Measurements from ENCODE around the gene IL1R2. TPM values are rescaled to one million over a fixed set of nuclear protein-coding genes. Genes with fewer than 3 reads are reported as not detected.

The IL1R2 gene
- total and polyA plus RNA-seq, 2 of the 13 experiments (the other 11 are each of a cell fraction or from before 2014, with no cell fraction given) = 3.6 to 7.3 TPM

- WGBS (ENCODE audit: low lambda C conversion rate) = 91% methylated on average over 6 of the region's 6 CpGs
- Histone ChIP-seq H3K27me3 (ENCODE audit: control insufficient read depth in 1 of 2, insufficient read depth in 2 of 2, low read length in 2 of 2) (no peaks in the 10 kb centered on the region), H3K27ac (ENCODE audit: extremely low read length, insufficient read depth, low read length) (no peak overlapping the region), H3K79me2 (ENCODE audit: insufficient read depth, low read length) (no peaks in the 10 kb centered on the region), H2AFZ (ENCODE audit: low read length) (no peak overlapping the region), H4K20me1 (ENCODE audit: insufficient read depth, low read length) (no peaks in the 10 kb centered on the region), H3K4me1 (ENCODE audit: insufficient read depth, low read length) (peaks cover 11% of the 10 kb centered on the region), H3K36me3 (replicated peaks in 1 of 2; ENCODE audit: control insufficient read depth in 1 of 2, insufficient read depth in 2 of 2, low read length in 2 of 2) (no peaks in the 10 kb centered on the region), H3K9ac (ENCODE audit: insufficient read depth, low read depth, low read length) (no peak overlapping the region), H3K4me2 (ENCODE audit: low read depth, low read length) (no peak overlapping the region), H3K4me3 (replicated peaks in 1 of 3; ENCODE audit: insufficient read depth in 1 of 3, low read depth in 2 of 3, low read length in 3 of 3) (no peak overlapping the region), H3K9me3 (ENCODE audit: low read length) (peaks cover 5% of the 10 kb centered on the region; the same call in 1 of the 2 replicates)
- no peak for ATAC-seq
- CTCF ChIA-PET (ENCODE audit: low intra/inter-chr PET ratio, low total read pairs) = no interaction called here
- intact Hi-C loops (cut with micrococcal nuclease; ENCODE audit: unreplicated experiment) = no loop called here
- POLR2A ChIA-PET = no interaction called here
- DNase-seq (ENCODE audit: low spot score) = no peak
- TF ChIP-seq ZNF552 (CRISPR knock-in tag; IDR thresholded peaks at IDR 0.05; ENCODE audit: borderline replicate concordance) = no peak
- no peak for TF ChIP-seq ZNF768 (CRISPR knock-in tag; IDR thresholded peaks at IDR 0.05)
- BruUV-seq (replicated peaks) = no TSS peak
- in situ Hi-C loops (cut with HindIII; ENCODE audit: extremely low pct_ligation_motif_present, low pct_unique_long_range_greater_than_20kb) = no loop called here
- no peak for FAIRE-seq
These were observed 19.1 kb downstream of the IL1R2 start for GRCh38 chr2:102010902-102011301.

- ChIA-PET POLR2A (no interaction called here), CTCF (ENCODE audit: low intra/inter-chr PET ratio, low total read pairs) (no interaction called here)
- intact Hi-C loops (cut with micrococcal nuclease; ENCODE audit: unreplicated experiment) = no loop called here
- Histone ChIP-seq H3K9ac (ENCODE audit: insufficient read depth, low read depth, low read length) (no peak overlapping the region), H3K27me3 (ENCODE audit: control insufficient read depth in 1 of 2, insufficient read depth in 2 of 2, low read length in 2 of 2) (no peaks in the 10 kb centered on the region), H2AFZ (ENCODE audit: low read length) (no peak overlapping the region), H3K9me3 (ENCODE audit: low read length) (peaks cover 5% of the 10 kb centered on the region; the same call in 1 of the 2 replicates), H4K20me1 (ENCODE audit: insufficient read depth, low read length) (no peaks in the 10 kb centered on the region), H3K27ac (ENCODE audit: extremely low read length, insufficient read depth, low read length) (no peak overlapping the region), H3K4me1 (ENCODE audit: insufficient read depth, low read length) (no peaks in the 10 kb centered on the region), H3K4me3 (replicated peaks in 1 of 3; ENCODE audit: insufficient read depth in 1 of 3, low read depth in 2 of 3, low read length in 3 of 3) (no peak overlapping the region), H3K4me2 (ENCODE audit: low read depth, low read length) (no peak overlapping the region), H3K79me2 (ENCODE audit: insufficient read depth, low read length) (no peaks in the 10 kb centered on the region), H3K36me3 (replicated peaks in 1 of 2; ENCODE audit: control insufficient read depth in 1 of 2, insufficient read depth in 2 of 2, low read length in 2 of 2) (no peaks in the 10 kb centered on the region)
- ATAC-seq (no peak), DNase-seq (ENCODE audit: low spot score) (no peak), FAIRE-seq (no peak)
- in situ Hi-C loops (cut with HindIII; ENCODE audit: extremely low pct_ligation_motif_present, low pct_unique_long_range_greater_than_20kb) = no loop called here
- 81% methylated on average over 4 of the region's 4 CpGs for WGBS (ENCODE audit: low lambda C conversion rate)
- no TSS peak for BruUV-seq (replicated peaks)
- TF ChIP-seq ZNF430 (CRISPR knock-in tag; IDR thresholded peaks at IDR 0.05) (no peak), HDAC1 (CRISPR knock-in tag; IDR thresholded peaks at IDR 0.05) (no peak), MIER3 (CRISPR knock-in tag; IDR thresholded peaks at IDR 0.05; ENCODE audit: borderline replicate concordance) (no peak), MTA3 (CRISPR knock-in tag; IDR thresholded peaks at IDR 0.05) (no peak), AKAP8 (CRISPR knock-in tag; IDR thresholded peaks at IDR 0.05) (no peak), FOXP4 (CRISPR knock-in tag; IDR thresholded peaks at IDR 0.05) (no peak), ZNF576 (CRISPR knock-in tag; IDR thresholded peaks at IDR 0.05) (no peak), ZNF180 (CRISPR knock-in tag; IDR thresholded peaks at IDR 0.05; ENCODE audit: borderline replicate concordance, low read depth) (no peak), CSRNP2 (CRISPR knock-in tag; conservative IDR thresholded peaks at IDR 0.05; ENCODE audit: low read depth) (no peak), ZNF768 (CRISPR knock-in tag; IDR thresholded peaks at IDR 0.05) (no peak)
These were observed 20.4 kb downstream of the IL1R2 start for GRCh38 chr2:102012061-102012614.
